DOHH2 (cell line): ENCODE measurements around the gene HECTD1.

Experiments
- CTCF ChIP-seq: fragments of 200-600 bp; sonication (generic); IDR thresholded peaks from one replicate; pipeline ENCODE4 v1.5.1; 2014; ENCODE audit warnings: antibody characterized with exemption, mild to moderate bottlenecking, low read depth, low read length; ENCODE audit not compliant: poor library complexity, severe bottlenecking
- EZH2phosphoT487 ChIP-seq: fragments of 200-600 bp; sonication (generic); IDR thresholded peaks from 2 replicates; pipeline ENCODE4 v1.6.1; 2017; ENCODE audit warnings: borderline replicate concordance, mild to moderate bottlenecking, antibody characterized with exemption, low read length, moderate library complexity, mixed read lengths

- TF ChIP-seq CTCF (no peak), EZH2phosphoT487 (no peak)
Observed at GRCh38 chr14:31232081-31232480, 24.5 kb upstream of the HECTD1 start.
